Adrenal gland (tissue), 12 donors: ENCODE results near the gene ZNF287. TPM values are rescaled to one million over a fixed set of nuclear protein-coding genes. Genes with fewer than 3 reads are reported as not detected.

ENCODE experiments used
- DNase-seq, 7 donors: peaks; one replicate each; pipeline ENCODE4 v3.0.0-alpha.2; 2019 to 2020
- H3K27ac ChIP-seq, 5 donors: fragments of 200-600 bp; sonication (generic) in 4 of 5; 1 replicate in 3 of 5; 2 replicates in 2 of 5; pipeline versions ENCODE4 v1.5.1 to v1.8.0; 2016 to 2020; ENCODE audit warnings: mild to moderate bottlenecking in 1 of 5
- H3K27me3 ChIP-seq: fragments of 200-600 bp; 2 replicates; pipeline ENCODE4 v1.8.0; 2021
- H3K36me3 ChIP-seq, 2 donors: fragments of 200-600 bp; replicated peaks in 1 of 2; 1 replicate in 1 of 2; 2 replicates in 1 of 2; pipeline versions ENCODE4 v1.5.1 to v1.8.0; 2018 to 2022
- H3K4me1 ChIP-seq, 2 donors: fragments of 200-600 bp; replicated peaks in 1 of 2; 1 replicate in 1 of 2; 2 replicates in 1 of 2; pipeline versions ENCODE4 v1.5.1 to v1.8.0; 2018 to 2021
- H3K4me3 ChIP-seq, 4 donors: fragments of 200-600 bp; sonication (generic) in 3 of 4; one replicate each; pipeline ENCODE4 v1.5.1; 2016 to 2018
- H3K9me3 ChIP-seq, 3 donors: fragments of 200-600 bp; sonication (generic) in 1 of 3; replicated peaks in 1 of 3; 1 replicate in 2 of 3; 2 replicates in 1 of 3; pipeline versions ENCODE4 v1.5.1 to v1.8.0; 2016 to 2021
- POLR2A ChIP-seq, 2 donors: fragments of 450-650 bp; IDR thresholded peaks; one replicate each; pipeline ENCODE4 v1.6.1; 2017; ENCODE audit warnings: antibody characterized with exemption in 2 of 2, mild to moderate bottlenecking in 2 of 2, moderate library complexity in 1 of 2
- WGBS, 4 donors: extraction: QIAGEN DNeasy Blood & Tissue Kit in 2 of 4; methylation state at CpG; one replicate each; pipeline versions ENCODE4 v1.1.5 to v1.1.7; 2013 to 2017; 5-methylcytosine and 5-hydroxymethylcytosine counted together
- intact Hi-C, 2 donors: fragments of 100-400 bp; cut with DNase I; formaldehyde crosslinking; loops; one replicate each; pipeline versions ENCODE4 v1.14.1 to v1.15.0; 2022 to 2023
- polyA plus RNA-seq, 3 donors: library from polyadenylated mRNA; stranded (reverse); fragments of 200-250 nt in 2 of 3; fragments of 350-450 nt in 1 of 3; fragmentation: Illumina TruSeq in 1 of 3; extraction: RNeasy Lipid Tissue Mini Kit (QIAGEN cat#74804) in 1 of 3; gene quantifications; one replicate each; pipeline ENCODE4 v1.2.3, GENCODE V29; 2013 to 2014
- total RNA-seq, 9 donors: library from RNA; depleted of rRNA in 4 of 9; stranded (reverse); fragments of >200 nt in 4 of 9; fragments of 120-200 nt in 1 of 9; fragmentation: NEBNext Ultra II Directional in 1 of 9; extraction: Animal tissue kit (Norgen Biotek cat#: 25700) in 1 of 9; gene quantifications; one replicate each; pipeline versions ENCODE4 v1.1.0 to v1.2.4, GENCODE V29; 2013 to 2023
- TF ChIP-seq, protein P1 (sequence below), 6 experiments: fragments of 450-650 bp in 4 of 6; fragments of 200-600 bp in 2 of 6; sonication (generic) in 1 of 6; IDR thresholded peaks; 1 replicate in 5 of 6; 2 replicates in 1 of 6; pipeline versions ENCODE4 v1.5.1 to v1.8.0; 2016 to 2021; ENCODE audit warnings: antibody characterized with exemption in 6 of 6, mild to moderate bottlenecking in 2 of 6, moderate library complexity in 1 of 6
- donor health status: healthy with polysubstance abuse.
- donor health status: Bipolar disorder and iron deficiency.
- donor health status: DM: yes; HTN: yes; CAD: no.
- donor health status: DM: no; HTN: no; CAD: no.
- donor health status: DM: no; HTN: no; CAD: no.
- donor health status: DM: yes; HTN: yes; CAD: no.

The ZNF287 gene
- total and polyA plus RNA-seq, 12 donors = 4.3 to 26.7 (median 11.9) TPM

GRCh38 chr17:16552637-16553045 lies 16.4 kb downstream of the ZNF287 start:
- no peaks in the 10 kb centered on the region for H3K36me3 ChIP-seq
- no peak overlapping the region for H3K27ac ChIP-seq
- TF ChIP-seq POLR2A (IDR thresholded peaks at IDR 0.05) = no peak
- TF ChIP-seq, protein P1, sequence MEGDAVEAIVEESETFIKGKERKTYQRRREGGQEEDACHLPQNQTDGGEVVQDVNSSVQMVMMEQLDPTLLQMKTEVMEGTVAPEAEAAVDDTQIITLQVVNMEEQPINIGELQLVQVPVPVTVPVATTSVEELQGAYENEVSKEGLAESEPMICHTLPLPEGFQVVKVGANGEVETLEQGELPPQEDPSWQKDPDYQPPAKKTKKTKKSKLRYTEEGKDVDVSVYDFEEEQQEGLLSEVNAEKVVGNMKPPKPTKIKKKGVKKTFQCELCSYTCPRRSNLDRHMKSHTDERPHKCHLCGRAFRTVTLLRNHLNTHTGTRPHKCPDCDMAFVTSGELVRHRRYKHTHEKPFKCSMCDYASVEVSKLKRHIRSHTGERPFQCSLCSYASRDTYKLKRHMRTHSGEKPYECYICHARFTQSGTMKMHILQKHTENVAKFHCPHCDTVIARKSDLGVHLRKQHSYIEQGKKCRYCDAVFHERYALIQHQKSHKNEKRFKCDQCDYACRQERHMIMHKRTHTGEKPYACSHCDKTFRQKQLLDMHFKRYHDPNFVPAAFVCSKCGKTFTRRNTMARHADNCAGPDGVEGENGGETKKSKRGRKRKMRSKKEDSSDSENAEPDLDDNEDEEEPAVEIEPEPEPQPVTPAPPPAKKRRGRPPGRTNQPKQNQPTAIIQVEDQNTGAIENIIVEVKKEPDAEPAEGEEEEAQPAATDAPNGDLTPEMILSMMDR (IDR thresholded peaks at IDR 0.05) = no peak
- intact Hi-C loops = no loop called here
- H3K4me3 ChIP-seq = peak overlapping the region in 1 of 4 donors; percentile 15
- H3K27me3 ChIP-seq = no peaks in the 10 kb centered on the region
- no peaks in the 10 kb centered on the region for H3K4me1 ChIP-seq
- peaks cover 7 to 83% (median 35%) of the 10 kb centered on the region in 3 donors for H3K9me3 ChIP-seq
- no peak for DNase-seq
- 97 to 99% (median 98%) methylated on average over 3 of the region's 3 CpGs for WGBS, 4 donors

GRCh38 chr17:16551878-16552636 lies 16.9 kb downstream of the ZNF287 start:
- intact Hi-C loops = no loop called here
- no peaks in the 10 kb centered on the region for H3K36me3 ChIP-seq
- WGBS, 4 donors = 97 to 99% (median 98%) methylated on average over 4 of the region's 4 CpGs
- H3K27ac ChIP-seq = no peak overlapping the region
- H3K4me1 ChIP-seq = no peaks in the 10 kb centered on the region
- H3K9me3 ChIP-seq = peaks cover 7 to 80% (median 35%) of the 10 kb centered on the region in 3 donors
- no peak for DNase-seq
- H3K4me3 ChIP-seq = no peak overlapping the region
- TF ChIP-seq POLR2A (IDR thresholded peaks at IDR 0.05) = no peak
- TF ChIP-seq, protein P1 (IDR thresholded peaks at IDR 0.05) = no peak
- H3K27me3 ChIP-seq = no peaks in the 10 kb centered on the region

GRCh38 chr17:16537130-16537458 lies 31.9 kb downstream of the ZNF287 start:
- H3K36me3 ChIP-seq = no peaks in the 10 kb centered on the region
- DNase-seq = no peak
- H3K27me3 ChIP-seq = no peaks in the 10 kb centered on the region
- no peak for TF ChIP-seq POLR2A (IDR thresholded peaks at IDR 0.05)
- TF ChIP-seq, protein P1 (IDR thresholded peaks at IDR 0.05) = no peak
- H3K9me3 ChIP-seq = no peaks in the 10 kb centered on the region
- H3K27ac ChIP-seq = peak overlapping the region in 2 of 5 donors; percentile 92 to 96
- intact Hi-C loops = loop anchor here (5.0 to 10.0 kb wide), 3 partner anchors 48 to 455 kb away; no protein-coding TSS in a partner anchor
- 41 to 50% (median 46%) methylated on average over 2 of the region's 2 CpGs for WGBS, 4 donors
- H3K4me1 ChIP-seq = no peaks in the 10 kb centered on the region
- H3K4me3 ChIP-seq = no peak overlapping the region

DNA sequence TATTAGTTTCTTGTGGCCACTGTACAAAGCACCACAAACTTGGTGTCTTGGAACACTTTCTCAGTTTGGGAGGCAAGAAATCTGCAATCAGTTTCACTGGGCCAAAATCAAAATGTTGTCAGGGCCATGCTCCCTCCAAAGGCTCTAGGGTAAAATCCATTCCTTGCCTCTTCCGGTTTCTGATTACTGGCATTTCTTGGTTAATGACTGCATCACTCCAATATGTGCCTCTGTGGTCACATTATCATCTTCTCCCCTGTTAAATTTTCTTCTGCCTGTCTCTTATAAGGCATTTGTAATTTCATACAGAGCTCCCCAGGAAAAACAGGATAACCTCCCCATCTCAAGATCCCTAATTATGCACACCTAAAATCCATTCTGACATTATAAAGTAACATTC lies 34.8 kb downstream of the ZNF287 start:
- no peak for DNase-seq
- 79 to 95% (median 90%) methylated on average over 1 of the region's 1 CpG for WGBS, 4 donors
- TF ChIP-seq, protein P1 (IDR thresholded peaks at IDR 0.05) = no peak
- no peak for TF ChIP-seq POLR2A (IDR thresholded peaks at IDR 0.05)
- Histone ChIP-seq H3K36me3 (no peaks in the 10 kb centered on the region), H3K27ac (no peak overlapping the region), H3K9me3 (no peaks in the 10 kb centered on the region), H3K27me3 (no peaks in the 10 kb centered on the region), H3K4me3 (no peak overlapping the region), H3K4me1 (no peaks in the 10 kb centered on the region)
- intact Hi-C loops = loop anchor here in 1 of 2 donors (10.0 kb wide), 1 partner anchor 51 kb away; no protein-coding TSS in a partner anchor
